ENCODE data around the gene CSN3. TPM values are rescaled to one million over a fixed set of nuclear protein-coding genes. Genes with fewer than 3 reads are reported as not detected.

The CSN3 gene
- total RNA-seq, 2 experiments from 2014 or later = not detected

DNA sequence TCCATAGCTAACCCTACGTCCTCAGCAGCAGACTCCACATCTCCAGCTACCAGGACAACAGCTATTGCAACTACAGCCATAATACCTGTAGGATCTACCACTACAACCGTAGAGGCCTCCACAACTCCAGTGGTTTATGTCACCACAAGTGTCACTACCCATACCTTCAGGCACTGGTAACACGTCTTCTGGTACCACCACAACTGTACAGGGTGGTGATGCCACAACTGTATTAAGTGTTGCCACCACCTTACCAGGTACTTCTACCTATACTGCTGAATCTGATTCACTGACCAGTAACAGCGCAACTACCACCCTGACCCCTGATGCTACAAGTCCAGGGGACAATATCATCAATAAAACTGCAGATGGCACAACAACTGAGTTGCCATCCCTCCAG is 57.8 kb downstream of the CSN3 start:
- ChIA-PET POLR2A (no interaction called here), CTCF (no interaction called here)
- Histone ChIP-seq H3K27me3 (ENCODE audit: control insufficient read depth in 1 of 2, insufficient read depth in 2 of 2, low read length in 2 of 2) (no peaks in the 10 kb centered on the region), H3K27ac (ENCODE audit: low read depth in 1 of 2, low read length in 2 of 2) (no peak overlapping the region), H3K36me3 (ENCODE audit: insufficient read depth, low read length) (no peaks in the 10 kb centered on the region), H3K9me3 (ENCODE audit: control insufficient read depth in 1 of 2, insufficient read depth in 1 of 2, low read length in 2 of 2) (no peaks in the 10 kb centered on the region), H3K4me1 (ENCODE audit: insufficient read depth, low read length) (no peaks in the 10 kb centered on the region), H3K4me3 (ENCODE audit: low read length) (no peak overlapping the region)
- no peaks in the 10 kb centered on the region for H3K27me3 Mint-ChIP-seq
- no peak overlapping the region for H3K4me3 Mint-ChIP-seq
- no peaks in the 10 kb centered on the region for H3K36me3 Mint-ChIP-seq (ENCODE audit: low read depth)
- intact Hi-C loops (cut with DNase I, micrococcal nuclease) = no loop called here
- H3K27ac Mint-ChIP-seq = no peak overlapping the region
- TF ChIP-seq, protein P1, sequence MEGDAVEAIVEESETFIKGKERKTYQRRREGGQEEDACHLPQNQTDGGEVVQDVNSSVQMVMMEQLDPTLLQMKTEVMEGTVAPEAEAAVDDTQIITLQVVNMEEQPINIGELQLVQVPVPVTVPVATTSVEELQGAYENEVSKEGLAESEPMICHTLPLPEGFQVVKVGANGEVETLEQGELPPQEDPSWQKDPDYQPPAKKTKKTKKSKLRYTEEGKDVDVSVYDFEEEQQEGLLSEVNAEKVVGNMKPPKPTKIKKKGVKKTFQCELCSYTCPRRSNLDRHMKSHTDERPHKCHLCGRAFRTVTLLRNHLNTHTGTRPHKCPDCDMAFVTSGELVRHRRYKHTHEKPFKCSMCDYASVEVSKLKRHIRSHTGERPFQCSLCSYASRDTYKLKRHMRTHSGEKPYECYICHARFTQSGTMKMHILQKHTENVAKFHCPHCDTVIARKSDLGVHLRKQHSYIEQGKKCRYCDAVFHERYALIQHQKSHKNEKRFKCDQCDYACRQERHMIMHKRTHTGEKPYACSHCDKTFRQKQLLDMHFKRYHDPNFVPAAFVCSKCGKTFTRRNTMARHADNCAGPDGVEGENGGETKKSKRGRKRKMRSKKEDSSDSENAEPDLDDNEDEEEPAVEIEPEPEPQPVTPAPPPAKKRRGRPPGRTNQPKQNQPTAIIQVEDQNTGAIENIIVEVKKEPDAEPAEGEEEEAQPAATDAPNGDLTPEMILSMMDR (IDR thresholded peaks at IDR 0.05) = no peak
- DNase-seq (no peak), ATAC-seq (ENCODE audit: poor library complexity) (no peak)
- peaks cover 2% of the 10 kb centered on the region for H3K9me3 Mint-ChIP-seq
- H3K4me1 Mint-ChIP-seq (ENCODE audit: low read depth) = no peaks in the 10 kb centered on the region

Other genes with a start within 250 kb of the CSN3 start
- gene STATH, start 246.6 kb upstream of the CSN3 start, total RNA-seq = not detected
- not detected for gene HTN3, start 214.1 kb upstream of the CSN3 start, total RNA-seq
- gene HTN1, start 192.2 kb upstream of the CSN3 start, total RNA-seq = not detected
- not detected for gene PRR27, start 88.4 kb upstream of the CSN3 start, total RNA-seq
- gene ODAM, start 46.9 kb upstream of the CSN3 start, total RNA-seq = not detected
- not detected for gene FDCSP, start 16.5 kb upstream of the CSN3 start, total RNA-seq
- not detected for gene CABS1, start 92.4 kb downstream of the CSN3 start, total RNA-seq
- gene SMR3A, start 118.2 kb downstream of the CSN3 start, total RNA-seq = not detected
- not detected for gene SMR3B, start 140.5 kb downstream of the CSN3 start, total RNA-seq
- gene OPRPN, start 155.3 kb downstream of the CSN3 start, total RNA-seq = not detected
- not detected for gene MUC7, start 229.6 kb downstream of the CSN3 start, total RNA-seq